ENCODE measurements around the gene RNF157. TPM values are rescaled to one million over a fixed set of nuclear protein-coding genes. Genes with fewer than 3 reads are reported as not detected.

Gene RNF157
- total and polyA plus RNA-seq, 2 of the 13 experiments (the other 11 are each of a cell fraction or from before 2014, with no cell fraction given): 0.44 to 1.5 TPM

DNA sequence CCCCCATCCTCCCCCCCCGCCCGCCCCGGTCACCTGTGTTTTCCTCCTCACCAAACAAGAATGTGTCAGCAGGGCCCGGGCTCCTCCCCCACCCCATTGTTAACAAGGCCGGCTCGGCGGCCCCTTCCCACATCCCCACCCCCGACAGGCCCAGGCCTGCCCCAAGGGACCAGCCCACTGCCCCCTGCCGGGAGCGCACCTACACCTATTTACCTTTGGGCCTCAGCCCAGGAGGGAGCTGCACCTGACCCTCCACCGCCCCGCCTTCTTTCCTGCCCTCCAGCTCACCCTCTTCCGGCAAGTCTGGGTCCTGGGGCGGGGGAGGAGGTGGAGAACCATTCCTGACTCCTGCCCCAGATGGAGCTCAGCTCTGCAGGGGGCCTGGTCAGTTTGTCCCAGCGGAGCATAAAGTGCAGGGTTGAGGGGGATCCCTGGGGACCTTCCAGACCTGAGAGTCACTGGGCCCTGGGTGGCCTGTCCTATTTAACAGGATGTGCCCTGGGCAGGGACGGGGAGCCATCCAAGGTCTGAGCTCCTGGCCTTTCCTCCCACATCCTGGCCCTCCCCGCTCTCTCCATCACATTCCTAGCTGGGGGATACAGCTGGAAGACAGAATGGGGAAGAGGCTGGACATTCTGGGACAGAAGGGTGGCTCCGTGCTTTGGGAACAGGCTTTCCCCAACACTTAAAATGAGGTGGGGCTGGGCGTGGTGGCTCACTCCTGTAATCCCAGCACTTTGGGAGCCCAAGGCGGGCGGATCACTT, 107.5 kb downstream of the RNF157 start (continued):
- TF ChIP-seq ZNF766 (CRISPR knock-in tag; IDR thresholded peaks at IDR 0.05; ENCODE audit: borderline replicate concordance) (no peak), LCORL (IDR thresholded peaks at IDR 0.05) (no peak), LCORL (CRISPR knock-in tag; IDR thresholded peaks at IDR 0.05) (peak; percentile 89), ZNF264 (CRISPR knock-in tag; IDR thresholded peaks at IDR 0.05) (no peak), ZNF616 (CRISPR knock-in tag; IDR thresholded peaks at IDR 0.05; ENCODE audit: low read depth) (no peak), ZNF468 (CRISPR knock-in tag; IDR thresholded peaks at IDR 0.05) (no peak), ZNF720 (CRISPR knock-in tag; IDR thresholded peaks at IDR 0.05) (no peak), HMGA1 (CRISPR knock-in tag; conservative IDR thresholded peaks at IDR 0.05) (no peak), ZNF326 (CRISPR knock-in tag; IDR thresholded peaks at IDR 0.05; ENCODE audit: borderline replicate concordance) (no peak), PCBP1 (IDR thresholded peaks at IDR 0.05; ENCODE audit: borderline replicate concordance, low read depth, low read length) (no peak), IRF2 (CRISPR knock-in tag; IDR thresholded peaks at IDR 0.05) (no peak; the same call in 1 of the 2 replicates), EP300 (IDR thresholded peaks at IDR 0.05; ENCODE audit: low read depth in 2 of 2, low read length in 2 of 2) (peak in 1 of 2 experiments; percentile 42; a peak in 1 of 4 replicates), EP300 (CRISPR knock-in tag; IDR thresholded peaks at IDR 0.05; ENCODE audit: borderline replicate concordance) (peak; percentile 58; the same call in 1 of the 2 replicates)
- TF ChIP-seq, protein P1, sequence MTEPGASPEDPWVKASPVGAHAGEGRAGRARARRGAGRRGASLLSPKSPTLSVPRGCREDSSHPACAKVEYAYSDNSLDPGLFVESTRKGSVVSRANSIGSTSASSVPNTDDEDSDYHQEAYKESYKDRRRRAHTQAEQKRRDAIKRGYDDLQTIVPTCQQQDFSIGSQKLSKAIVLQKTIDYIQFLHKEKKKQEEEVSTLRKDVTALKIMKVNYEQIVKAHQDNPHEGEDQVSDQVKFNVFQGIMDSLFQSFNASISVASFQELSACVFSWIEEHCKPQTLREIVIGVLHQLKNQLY (CRISPR knock-in tag; IDR thresholded peaks at IDR 0.05): no peak
- TF ChIP-seq, protein P2, sequence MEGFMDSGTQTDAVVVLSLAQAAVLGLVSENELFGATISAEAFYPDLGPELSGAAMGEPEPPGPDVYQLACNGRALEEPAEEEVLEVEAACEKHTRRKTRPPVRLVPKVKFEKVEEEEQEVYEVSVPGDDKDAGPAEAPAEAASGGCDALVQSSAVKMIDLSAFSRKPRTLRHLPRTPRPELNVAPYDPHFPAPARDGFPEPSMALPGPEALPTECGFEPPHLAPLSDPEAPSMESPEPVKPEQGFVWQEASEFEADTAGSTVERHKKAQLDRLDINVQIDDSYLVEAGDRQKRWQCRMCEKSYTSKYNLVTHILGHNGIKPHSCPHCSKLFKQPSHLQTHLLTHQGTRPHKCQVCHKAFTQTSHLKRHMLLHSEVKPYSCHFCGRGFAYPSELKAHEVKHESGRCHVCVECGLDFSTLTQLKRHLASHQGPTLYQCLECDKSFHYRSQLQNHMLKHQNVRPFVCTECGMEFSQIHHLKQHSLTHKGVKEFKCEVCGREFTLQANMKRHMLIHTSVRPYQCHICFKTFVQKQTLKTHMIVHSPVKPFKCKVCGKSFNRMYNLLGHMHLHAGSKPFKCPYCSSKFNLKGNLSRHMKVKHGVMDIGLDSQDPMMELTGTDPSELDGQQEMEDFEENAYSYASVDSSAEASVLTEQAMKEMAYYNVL (CRISPR knock-in tag; IDR thresholded peaks at IDR 0.05; ENCODE audit: borderline replicate concordance): peak; percentile 83
- TF ChIP-seq, protein P3, sequence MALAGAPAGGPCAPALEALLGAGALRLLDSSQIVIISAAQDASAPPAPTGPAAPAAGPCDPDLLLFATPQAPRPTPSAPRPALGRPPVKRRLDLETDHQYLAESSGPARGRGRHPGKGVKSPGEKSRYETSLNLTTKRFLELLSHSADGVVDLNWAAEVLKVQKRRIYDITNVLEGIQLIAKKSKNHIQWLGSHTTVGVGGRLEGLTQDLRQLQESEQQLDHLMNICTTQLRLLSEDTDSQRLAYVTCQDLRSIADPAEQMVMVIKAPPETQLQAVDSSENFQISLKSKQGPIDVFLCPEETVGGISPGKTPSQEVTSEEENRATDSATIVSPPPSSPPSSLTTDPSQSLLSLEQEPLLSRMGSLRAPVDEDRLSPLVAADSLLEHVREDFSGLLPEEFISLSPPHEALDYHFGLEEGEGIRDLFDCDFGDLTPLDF (CRISPR knock-in tag; IDR thresholded peaks at IDR 0.05): no peak
- TF ChIP-seq, protein P4, sequence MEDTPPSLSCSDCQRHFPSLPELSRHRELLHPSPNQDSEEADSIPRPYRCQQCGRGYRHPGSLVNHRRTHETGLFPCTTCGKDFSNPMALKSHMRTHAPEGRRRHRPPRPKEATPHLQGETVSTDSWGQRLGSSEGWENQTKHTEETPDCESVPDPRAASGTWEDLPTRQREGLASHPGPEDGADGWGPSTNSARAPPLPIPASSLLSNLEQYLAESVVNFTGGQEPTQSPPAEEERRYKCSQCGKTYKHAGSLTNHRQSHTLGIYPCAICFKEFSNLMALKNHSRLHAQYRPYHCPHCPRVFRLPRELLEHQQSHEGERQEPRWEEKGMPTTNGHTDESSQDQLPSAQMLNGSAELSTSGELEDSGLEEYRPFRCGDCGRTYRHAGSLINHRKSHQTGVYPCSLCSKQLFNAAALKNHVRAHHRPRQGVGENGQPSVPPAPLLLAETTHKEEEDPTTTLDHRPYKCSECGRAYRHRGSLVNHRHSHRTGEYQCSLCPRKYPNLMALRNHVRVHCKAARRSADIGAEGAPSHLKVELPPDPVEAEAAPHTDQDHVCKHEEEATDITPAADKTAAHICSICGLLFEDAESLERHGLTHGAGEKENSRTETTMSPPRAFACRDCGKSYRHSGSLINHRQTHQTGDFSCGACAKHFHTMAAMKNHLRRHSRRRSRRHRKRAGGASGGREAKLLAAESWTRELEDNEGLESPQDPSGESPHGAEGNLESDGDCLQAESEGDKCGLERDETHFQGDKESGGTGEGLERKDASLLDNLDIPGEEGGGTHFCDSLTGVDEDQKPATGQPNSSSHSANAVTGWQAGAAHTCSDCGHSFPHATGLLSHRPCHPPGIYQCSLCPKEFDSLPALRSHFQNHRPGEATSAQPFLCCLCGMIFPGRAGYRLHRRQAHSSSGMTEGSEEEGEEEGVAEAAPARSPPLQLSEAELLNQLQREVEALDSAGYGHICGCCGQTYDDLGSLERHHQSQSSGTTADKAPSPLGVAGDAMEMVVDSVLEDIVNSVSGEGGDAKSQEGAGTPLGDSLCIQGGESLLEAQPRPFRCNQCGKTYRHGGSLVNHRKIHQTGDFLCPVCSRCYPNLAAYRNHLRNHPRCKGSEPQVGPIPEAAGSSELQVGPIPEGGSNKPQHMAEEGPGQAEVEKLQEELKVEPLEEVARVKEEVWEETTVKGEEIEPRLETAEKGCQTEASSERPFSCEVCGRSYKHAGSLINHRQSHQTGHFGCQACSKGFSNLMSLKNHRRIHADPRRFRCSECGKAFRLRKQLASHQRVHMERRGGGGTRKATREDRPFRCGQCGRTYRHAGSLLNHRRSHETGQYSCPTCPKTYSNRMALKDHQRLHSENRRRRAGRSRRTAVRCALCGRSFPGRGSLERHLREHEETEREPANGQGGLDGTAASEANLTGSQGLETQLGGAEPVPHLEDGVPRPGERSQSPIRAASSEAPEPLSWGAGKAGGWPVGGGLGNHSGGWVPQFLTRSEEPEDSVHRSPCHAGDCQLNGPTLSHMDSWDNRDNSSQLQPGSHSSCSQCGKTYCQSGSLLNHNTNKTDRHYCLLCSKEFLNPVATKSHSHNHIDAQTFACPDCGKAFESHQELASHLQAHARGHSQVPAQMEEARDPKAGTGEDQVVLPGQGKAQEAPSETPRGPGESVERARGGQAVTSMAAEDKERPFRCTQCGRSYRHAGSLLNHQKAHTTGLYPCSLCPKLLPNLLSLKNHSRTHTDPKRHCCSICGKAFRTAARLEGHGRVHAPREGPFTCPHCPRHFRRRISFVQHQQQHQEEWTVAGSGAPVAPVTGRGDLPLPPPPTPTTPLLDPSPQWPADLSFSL (CRISPR knock-in tag; IDR thresholded peaks at IDR 0.05): no peak
